ENCODE data around the gene PCNX1. TPM values are rescaled to one million over a fixed set of nuclear protein-coding genes. Genes with fewer than 3 reads are reported as not detected.
"Not testable (repeated sequence)": the region's sequence is repeated elsewhere in the genome, so short reads cannot be mapped to it uniquely, and the experiment has no call there.

PCNX1 gene
- total RNA-seq, 1 experiment from 2014 or later = 7.7 TPM

- DNase-seq (ENCODE audit: low read depth) = no peak
- in situ Hi-C loops (cut with HindIII; ENCODE audit: low pct_unique_long_range_greater_than_20kb, low sequenced_read_pairs) = no loop called here
Measured at GRCh38 chr14:71031000-71031399, 123.7 kb downstream of the PCNX1 start.

- in situ Hi-C loops (cut with HindIII; ENCODE audit: low pct_unique_long_range_greater_than_20kb, low sequenced_read_pairs) = no loop called here
Measured at GRCh38 chr14:71036433-71036832, 129.2 kb downstream of the PCNX1 start.

GRCh38 chr14:71048393-71048792 lies 141.1 kb downstream of the PCNX1 start:
- in situ Hi-C loops (cut with HindIII; ENCODE audit: low pct_unique_long_range_greater_than_20kb, low sequenced_read_pairs) = no loop called here
- no peak for DNase-seq (ENCODE audit: low read depth)

More at GRCh38 chr14:71036433-71036832, 129.2 kb downstream of the PCNX1 start:
- no peak for DNase-seq (ENCODE audit: low read depth)

GRCh38 chr14:71049435-71050133 lies 142.3 kb downstream of the PCNX1 start:
- DNase-seq (ENCODE audit: low read depth) = no peak
- in situ Hi-C loops (cut with HindIII; ENCODE audit: low pct_unique_long_range_greater_than_20kb, low sequenced_read_pairs) = no loop called here

- no peak for DNase-seq (ENCODE audit: low read depth)
Measured at GRCh38 chr14:71050227-71050823, 143.1 kb downstream of the PCNX1 start.

GRCh38 chr14:71054706-71055105 lies 147.4 kb downstream of the PCNX1 start:
- no peak for DNase-seq (ENCODE audit: low read depth)
- in situ Hi-C loops (cut with HindIII; ENCODE audit: low pct_unique_long_range_greater_than_20kb, low sequenced_read_pairs) = no loop called here

More at GRCh38 chr14:71050227-71050823, 143.1 kb downstream of the PCNX1 start:
- in situ Hi-C loops (cut with HindIII; ENCODE audit: low pct_unique_long_range_greater_than_20kb, low sequenced_read_pairs) = no loop called here

- in situ Hi-C loops (cut with HindIII; ENCODE audit: low pct_unique_long_range_greater_than_20kb, low sequenced_read_pairs) = no loop called here
- no peak for DNase-seq (ENCODE audit: low read depth)
Measured at GRCh38 chr14:71056168-71056567, 148.9 kb downstream of the PCNX1 start.

GRCh38 chr14:71060274-71060673 lies 153.0 kb downstream of the PCNX1 start:
- DNase-seq (ENCODE audit: low read depth) = no peak
- in situ Hi-C loops (cut with HindIII; ENCODE audit: low pct_unique_long_range_greater_than_20kb, low sequenced_read_pairs) = no loop called here

GRCh38 chr14:71060825-71061455 lies 153.7 kb downstream of the PCNX1 start:
- no peak for DNase-seq (ENCODE audit: low read depth)
- in situ Hi-C loops (cut with HindIII; ENCODE audit: low pct_unique_long_range_greater_than_20kb, low sequenced_read_pairs) = no loop called here

GRCh38 chr14:71061458-71061857 lies 154.2 kb downstream of the PCNX1 start:
- no peak for DNase-seq (ENCODE audit: low read depth)
- in situ Hi-C loops (cut with HindIII; ENCODE audit: low pct_unique_long_range_greater_than_20kb, low sequenced_read_pairs) = no loop called here

GRCh38 chr14:71062581-71063303 lies 155.5 kb downstream of the PCNX1 start:
- DNase-seq (ENCODE audit: low read depth) = no peak
- in situ Hi-C loops (cut with HindIII; ENCODE audit: low pct_unique_long_range_greater_than_20kb, low sequenced_read_pairs) = no loop called here

- no peak for DNase-seq (ENCODE audit: low read depth)
- in situ Hi-C loops (cut with HindIII; ENCODE audit: low pct_unique_long_range_greater_than_20kb, low sequenced_read_pairs) = no loop called here
Measured at GRCh38 chr14:71063351-71063750, 156.1 kb downstream of the PCNX1 start.

- in situ Hi-C loops (cut with HindIII; ENCODE audit: low pct_unique_long_range_greater_than_20kb, low sequenced_read_pairs); DNase-seq (ENCODE audit: low read depth): not testable (repeated sequence)
Measured at GRCh38 chr14:71064747-71065146, 157.5 kb downstream of the PCNX1 start.

GRCh38 chr14:71070169-71070568 lies 162.9 kb downstream of the PCNX1 start:
- in situ Hi-C loops (cut with HindIII; ENCODE audit: low pct_unique_long_range_greater_than_20kb, low sequenced_read_pairs) = no loop called here
- DNase-seq (ENCODE audit: low read depth) = no peak

- no peak for DNase-seq (ENCODE audit: low read depth)
- in situ Hi-C loops (cut with HindIII; ENCODE audit: low pct_unique_long_range_greater_than_20kb, low sequenced_read_pairs) = no loop called here
Measured at GRCh38 chr14:71071042-71071441, 163.8 kb downstream of the PCNX1 start.

GRCh38 chr14:71076462-71077092 lies 169.3 kb downstream of the PCNX1 start:
- no peak for DNase-seq (ENCODE audit: low read depth)
- in situ Hi-C loops (cut with HindIII; ENCODE audit: low pct_unique_long_range_greater_than_20kb, low sequenced_read_pairs) = no loop called here

- DNase-seq (ENCODE audit: low read depth) = no peak
- in situ Hi-C loops (cut with HindIII; ENCODE audit: low pct_unique_long_range_greater_than_20kb, low sequenced_read_pairs) = no loop called here
Measured at GRCh38 chr14:71078500-71078899, 171.2 kb downstream of the PCNX1 start.

GRCh38 chr14:71086567-71086966 lies 179.3 kb downstream of the PCNX1 start:
- no peak for DNase-seq (ENCODE audit: low read depth)

More at GRCh38 chr14:71086567-71086966, 179.3 kb downstream of the PCNX1 start:
- in situ Hi-C loops (cut with HindIII; ENCODE audit: low pct_unique_long_range_greater_than_20kb, low sequenced_read_pairs) = no loop called here
